GM21515 (cell line): Measurements from ENCODE around the gene ABCB8.

Experiments used
- ATAC-seq: cut with Tn5 transposase; IDR thresholded peaks from one replicate; pipeline ENCODE4 v1.9.1; 2021; ENCODE audit not compliant: unreplicated experiment

The ABCB8 gene

DNA sequence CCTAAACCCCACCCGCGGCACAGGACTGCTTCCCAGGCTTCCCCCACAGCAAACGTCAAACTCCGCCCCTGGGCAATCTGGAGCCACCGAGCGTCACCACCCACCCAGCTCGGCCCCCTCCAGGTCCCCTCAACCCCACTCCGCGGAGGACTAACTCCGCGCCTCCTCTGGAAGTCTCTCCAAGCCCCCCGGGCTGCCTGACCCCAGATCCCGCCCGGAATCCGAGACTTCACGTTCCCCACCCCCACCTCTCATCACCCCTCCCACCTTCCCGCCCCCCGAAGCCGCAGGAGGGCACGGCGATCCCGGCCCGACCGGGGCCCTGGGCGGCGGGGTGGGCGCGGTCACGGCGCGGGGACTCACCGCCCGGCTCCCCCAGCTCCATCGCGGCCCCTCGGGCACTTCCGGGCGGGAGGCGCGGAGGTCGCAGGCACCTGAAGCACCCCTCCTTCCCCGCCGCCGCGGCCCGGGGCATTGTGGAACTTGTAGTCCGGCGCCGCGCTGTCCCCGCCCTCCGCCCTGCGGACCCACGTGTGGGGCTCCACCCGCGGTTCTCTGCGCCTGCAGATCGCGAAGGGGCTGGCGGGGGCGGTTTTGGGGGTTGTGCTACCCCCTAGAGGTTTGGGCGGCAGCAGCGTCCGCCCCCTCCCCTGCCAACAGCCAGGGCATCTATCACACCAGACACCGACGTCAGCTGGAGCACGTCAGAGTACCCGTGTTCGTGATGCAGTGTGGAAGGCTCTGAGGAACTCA, 55.0 kb downstream of the ABCB8 start, which contains the start of gene TMUB1:
Gene TMUB1, minus strand, starts transcription at position 423 of the 753 bp plus-strand sequence. CDS start 930 bp downstream, outside the sequence.
- ATAC-seq, result peak; percentile 56

DNA sequence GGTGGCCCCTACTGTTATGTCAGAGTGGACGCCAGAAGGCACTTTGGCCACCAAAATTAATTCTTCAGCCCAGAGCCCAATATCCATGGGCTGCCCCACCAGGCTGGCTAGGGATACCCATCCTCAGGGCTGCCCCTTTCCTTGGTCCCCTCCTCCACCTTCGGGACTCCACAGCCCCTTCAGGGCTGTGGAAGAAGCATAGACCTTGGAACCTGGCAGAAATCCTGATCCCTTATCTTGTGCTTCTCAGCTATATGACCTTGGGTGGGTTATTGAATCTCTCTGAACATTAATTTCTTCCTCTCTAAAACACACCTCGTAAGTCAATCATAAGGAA, 55.5 kb downstream of the ABCB8 start:
- ATAC-seq, result no peak

DNA sequence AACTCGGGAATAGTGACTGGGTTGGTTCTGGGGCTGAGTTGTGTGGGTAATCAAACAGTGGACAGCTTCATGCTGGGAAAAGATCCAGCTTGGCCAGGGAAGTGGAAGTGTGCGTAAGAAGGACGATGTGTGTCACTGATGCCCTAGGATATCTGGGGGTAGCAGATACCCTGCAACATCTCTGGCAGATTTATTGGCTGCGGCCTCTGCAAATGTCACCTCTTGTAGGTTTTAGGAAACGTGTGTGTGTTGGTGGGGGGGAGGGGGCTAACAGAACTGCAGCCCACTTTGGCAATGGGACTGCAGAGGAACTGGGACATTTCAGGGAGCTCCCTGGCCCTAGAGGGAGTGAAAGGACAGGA, 57.1 kb downstream of the ABCB8 start:
- no peak for ATAC-seq

DNA sequence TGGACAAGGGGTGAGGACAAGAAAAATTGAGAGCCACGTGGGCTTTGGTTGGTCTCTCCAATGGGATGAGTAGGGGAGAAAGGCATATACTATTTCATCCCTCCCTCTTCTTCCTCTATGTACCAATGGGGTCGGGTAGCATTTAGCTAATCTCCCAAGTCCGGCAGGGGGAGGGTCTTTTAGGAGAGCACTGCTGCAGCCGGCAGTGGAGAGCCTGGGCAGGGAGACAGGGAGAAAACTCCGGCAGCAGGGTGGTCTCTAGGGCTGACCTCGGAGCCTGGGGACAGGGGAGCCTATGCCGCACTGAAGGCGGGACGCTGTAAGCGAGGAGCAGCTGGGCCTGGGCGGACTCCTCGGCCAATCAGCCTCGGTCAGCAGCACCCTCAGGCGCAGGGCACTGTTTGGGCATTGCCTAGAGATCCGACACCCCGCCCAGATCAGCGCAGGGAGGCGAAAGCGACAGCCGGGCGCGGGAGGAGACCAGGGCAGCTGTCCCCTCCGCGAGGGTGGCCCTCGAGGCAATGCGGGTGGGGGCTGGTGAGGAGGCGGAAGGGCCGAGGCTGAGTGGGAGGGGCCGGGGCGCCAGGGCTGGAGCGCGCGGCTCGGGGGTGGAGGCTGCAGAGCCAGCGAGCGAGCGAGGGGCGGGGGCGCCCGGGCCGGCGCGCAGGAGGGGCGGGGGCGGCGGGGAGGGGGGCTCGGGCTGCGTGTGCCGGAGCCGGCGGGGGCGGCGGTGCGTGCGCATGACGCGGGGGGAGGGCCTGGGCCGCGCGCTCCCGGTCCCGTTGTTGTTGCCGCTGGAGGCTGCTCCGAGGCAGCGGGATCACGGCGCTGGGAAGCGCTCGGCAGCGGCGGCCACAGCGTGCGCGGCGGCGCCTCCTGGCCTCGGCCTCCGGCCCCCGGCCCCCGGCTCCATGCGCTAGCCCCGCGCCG, 57.7 kb downstream of the ABCB8 start, which contains the start of gene AGAP3:
Gene AGAP3, plus strand, starts transcription at position 785 of the 930 bp plus-strand sequence. CDS start 267 bp downstream, outside the sequence.
- ATAC-seq, result peak; percentile 38

DNA sequence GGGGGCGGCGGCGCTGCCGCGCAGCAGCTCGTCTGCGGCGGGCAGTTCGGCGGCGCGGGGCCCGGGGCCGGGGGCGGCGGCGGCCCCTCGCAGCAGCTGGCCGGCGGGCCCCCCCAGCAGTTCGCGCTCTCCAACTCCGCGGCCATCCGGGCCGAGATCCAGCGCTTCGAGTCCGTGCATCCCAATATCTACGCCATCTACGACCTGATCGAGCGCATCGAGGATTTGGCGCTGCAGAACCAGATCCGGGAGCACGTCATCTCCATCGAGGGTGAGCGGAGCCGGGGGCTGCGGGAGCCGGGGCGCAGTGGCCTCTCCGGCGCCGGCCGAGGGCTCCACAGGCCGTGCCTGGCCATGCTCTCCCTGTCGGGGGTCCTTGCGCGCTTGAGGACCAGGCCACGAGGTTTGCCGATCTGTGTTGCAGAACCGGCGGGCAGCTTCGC, 58.6 kb downstream of the ABCB8 start:
- no peak for ATAC-seq

DNA sequence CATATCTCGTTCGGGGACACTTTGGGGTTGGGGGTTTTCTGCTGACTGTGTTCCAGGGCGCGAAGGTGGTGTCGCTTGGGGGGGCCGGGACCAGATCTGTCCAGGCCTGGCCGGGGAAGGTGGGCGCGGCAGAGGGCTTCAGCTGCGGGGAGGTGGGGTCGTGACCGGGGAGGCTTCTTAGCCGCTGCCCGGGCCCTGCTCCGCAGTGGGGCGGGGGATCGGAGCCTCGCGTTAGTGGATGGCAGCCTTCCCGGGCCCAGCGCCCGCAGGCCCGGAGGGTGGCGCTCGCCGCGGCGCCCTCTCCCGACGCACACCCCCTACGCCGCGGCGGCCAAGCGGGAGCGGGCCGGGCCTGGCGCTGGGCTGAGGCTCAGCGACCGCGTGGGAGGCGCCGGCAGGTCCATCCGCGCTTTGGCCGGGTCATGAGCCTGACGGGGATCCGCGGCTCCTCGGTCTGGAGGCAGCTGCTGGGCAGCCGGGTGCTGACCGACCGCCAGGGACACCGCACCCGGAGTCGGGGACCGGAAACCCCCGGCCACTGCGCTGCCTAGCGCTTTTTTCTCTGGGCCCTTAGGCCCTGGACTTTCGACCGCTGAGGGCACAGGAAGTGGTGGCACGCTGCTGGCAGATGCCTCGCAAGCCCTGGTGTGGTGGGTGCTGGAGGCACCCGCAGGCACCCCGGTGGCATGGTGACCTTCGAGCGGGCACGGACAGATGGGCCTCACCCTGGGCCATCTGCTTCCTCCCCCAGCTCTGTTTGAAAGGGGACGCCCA, 59.2 kb downstream of the ABCB8 start:
- no peak for ATAC-seq

DNA sequence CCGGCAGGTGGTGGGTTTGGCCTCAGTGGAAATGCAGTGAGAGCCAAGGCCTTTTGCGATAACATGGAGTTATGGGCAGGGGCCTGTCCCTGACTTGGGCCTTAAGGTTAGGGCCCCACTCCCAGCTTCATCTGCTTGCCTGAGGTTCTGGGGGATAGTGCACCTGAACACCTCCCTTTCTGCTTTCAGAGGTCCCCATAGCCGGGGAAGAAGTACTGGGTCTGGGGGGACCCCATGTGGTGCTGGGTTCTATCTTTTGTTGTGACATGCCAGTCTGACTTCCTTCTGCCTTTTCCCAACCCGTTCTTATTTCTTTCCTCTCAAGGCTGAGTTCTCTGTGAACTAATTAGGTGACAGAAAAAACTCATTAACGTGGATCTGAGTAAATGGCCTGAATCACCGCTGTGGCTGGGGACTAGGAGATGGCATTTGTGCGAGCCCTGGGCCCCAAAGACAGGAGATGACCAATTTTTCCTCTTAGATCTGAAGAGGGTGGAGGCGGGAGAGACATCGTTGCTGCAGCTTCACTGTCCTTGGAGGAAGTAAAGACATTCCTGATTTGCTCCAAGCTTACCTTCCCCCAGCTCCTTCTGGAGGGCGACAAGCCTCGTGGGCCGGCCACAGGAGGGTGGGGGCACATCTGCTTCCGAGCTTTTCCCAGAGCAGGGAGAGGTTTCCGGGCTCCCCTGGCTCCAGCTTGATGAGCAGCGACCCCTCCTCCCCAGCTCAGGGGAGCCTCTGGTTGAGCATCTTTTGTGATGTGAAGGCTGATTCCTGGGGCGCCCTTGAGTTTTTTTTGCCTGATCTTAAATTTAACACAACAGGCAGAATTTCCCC, 60.0 kb downstream of the ABCB8 start:
- ATAC-seq, result no peak

DNA sequence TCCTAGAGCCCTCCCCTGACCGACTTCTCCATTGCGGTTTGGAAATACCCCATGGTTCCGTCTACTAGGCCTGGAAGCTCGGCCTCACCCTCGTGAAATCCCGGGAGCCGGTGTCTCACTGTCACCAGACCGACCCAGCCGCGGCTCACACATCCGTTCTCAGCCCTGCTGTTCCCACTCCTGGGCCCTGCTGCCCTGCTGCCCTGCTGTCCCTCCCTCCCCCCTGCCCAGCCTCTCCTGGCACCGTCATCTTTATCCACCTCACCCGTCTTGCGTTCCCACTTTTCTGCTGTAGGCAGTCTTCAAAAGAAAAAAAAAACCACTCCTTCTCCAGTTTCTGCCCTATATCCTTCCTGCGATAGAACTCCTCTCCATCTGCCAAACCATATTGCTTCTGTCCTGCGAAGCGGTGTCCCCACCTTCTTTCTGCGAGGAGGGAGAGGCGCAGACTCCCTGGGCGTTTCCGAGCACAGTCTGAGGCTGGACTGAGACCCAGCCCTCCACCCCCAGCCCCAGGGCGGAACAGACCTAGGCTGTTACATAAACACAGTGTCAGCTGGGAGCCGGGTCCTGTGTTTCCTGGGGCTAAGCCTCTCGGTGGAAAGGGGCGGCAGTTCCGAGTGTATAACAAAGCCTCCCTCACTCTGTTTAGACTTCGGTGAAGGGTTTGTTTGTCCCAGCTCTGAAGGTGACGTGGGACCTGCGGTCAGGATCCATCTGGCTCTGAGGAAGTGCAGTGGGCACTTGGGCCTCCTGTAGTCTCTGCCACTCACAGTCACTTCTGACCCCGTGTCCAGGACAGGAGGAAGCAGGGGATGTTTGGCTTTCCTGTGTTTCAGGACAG, 60.8 kb downstream of the ABCB8 start:
- no peak for ATAC-seq

DNA sequence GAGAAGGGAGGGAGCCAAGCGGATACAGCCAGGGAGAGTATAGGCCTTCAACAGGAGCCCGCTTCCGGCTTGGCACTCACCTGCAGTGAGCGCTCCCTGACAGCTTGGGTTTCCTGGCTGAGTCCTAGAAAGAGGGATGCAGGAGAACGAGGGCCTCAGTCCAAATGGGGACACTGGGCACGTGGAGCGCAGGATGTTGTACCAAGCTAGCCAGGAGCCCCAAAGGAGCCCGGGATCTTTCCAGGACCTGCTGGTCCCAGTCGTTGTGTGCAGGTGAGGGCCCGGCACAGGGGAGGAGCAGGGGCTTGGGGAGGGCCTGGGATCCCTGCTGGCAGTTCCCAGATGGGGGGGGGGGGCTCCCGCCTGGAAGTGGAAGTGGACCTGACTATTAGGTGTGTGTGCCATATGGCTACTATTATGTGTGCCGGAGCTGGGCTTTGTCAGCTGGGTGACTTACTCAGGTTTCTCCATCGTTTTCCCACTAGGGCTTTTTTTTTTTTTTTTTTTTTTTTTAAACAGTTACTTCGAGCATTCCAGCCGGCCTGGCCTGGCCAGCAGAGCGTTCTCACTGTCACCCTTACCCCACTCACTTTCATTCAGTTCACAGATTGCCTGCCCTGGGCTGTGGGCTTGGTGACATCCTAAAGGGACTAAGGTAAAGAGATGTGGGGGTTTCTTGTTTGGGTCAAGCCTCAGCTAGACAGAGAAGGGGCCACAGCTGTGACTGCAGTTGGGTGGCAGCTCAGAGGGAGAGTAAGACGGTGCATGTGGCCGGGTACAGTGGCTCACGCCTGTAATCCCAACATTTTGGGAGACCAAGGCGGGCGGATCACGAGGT, 61.9 kb downstream of the ABCB8 start:
- ATAC-seq, result no peak

DNA sequence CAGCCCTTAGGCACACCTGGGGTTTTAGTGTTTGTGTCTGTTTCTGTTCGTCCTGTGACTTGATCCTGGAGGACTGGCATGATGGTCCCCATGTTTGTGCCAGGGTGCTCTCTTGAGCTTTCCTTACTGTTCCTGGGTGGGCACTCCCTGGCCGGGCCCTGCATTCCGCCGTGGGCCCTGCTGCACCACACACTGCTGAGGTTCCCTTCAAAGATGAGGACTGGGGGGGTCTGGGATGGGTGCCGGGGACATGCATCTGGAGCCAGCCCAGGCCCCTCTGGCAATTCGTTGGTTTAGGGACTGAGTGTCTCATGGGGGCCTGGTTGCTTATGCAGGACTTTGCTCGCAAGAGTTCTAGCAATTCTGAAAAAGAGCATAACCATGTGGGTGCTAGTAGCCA, 62.8 kb downstream of the ABCB8 start:
- ATAC-seq, result no peak

DNA sequence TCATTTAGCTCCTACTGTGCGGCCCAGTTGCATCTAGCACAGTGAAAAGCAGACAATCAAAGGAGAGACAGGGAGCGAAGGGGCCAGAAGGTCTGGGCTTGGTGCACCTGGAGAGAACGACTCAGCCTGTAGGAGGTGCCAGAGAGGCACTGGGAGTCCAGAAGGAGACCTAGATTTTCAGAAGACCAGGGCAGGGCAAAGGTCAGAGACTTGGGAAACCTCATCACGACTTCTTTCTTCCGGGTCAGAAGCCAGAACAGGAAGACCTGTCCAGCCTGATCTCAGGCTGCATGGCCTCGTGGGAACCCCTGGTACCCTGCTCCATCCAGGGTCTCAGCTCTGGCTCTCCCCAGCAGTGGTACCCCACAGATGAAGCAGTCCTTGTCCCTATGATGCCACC, 63.2 kb downstream of the ABCB8 start:
- ATAC-seq, result no peak

DNA sequence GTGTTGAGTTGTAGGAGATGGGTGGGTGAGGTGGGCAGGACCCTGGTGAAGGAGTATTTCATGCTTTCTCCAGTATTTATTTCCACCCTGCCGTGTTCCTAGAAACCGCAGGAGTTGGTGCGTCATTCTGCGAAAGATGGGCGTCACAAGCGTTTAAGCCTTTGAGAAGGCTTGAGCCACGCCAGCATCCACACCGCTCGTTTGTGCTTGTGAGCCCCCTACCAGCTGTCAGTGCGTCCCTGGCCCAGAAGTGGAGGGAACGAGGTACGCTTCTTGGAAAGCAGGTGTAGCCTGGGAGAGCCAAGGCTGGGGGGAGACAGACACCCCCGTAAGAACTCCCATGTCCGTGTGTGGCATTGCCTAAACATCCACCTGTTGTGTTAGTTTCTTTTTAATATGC, 63.7 kb downstream of the ABCB8 start:
- ATAC-seq, result no peak

DNA sequence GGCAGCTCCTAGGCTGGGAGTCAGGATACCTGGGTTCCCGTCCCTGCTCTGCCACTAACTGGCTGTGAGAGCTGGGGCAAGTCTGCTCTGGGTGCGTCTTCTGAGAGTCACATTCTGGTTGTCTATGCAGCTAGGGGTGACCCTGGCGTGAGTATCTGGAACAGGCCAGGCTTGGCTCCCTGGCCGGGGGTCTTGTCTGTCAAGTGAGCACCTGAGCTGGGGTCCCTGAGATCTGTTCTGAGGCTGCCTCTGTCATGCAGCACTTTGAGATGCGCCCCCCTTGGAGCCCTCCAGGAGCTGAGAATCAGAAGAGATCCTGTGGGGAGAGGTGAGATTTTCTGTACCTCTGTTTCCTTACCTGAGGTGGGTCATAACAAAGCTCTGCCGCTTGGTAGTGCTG, 65.5 kb downstream of the ABCB8 start:
- ATAC-seq, result no peak

DNA sequence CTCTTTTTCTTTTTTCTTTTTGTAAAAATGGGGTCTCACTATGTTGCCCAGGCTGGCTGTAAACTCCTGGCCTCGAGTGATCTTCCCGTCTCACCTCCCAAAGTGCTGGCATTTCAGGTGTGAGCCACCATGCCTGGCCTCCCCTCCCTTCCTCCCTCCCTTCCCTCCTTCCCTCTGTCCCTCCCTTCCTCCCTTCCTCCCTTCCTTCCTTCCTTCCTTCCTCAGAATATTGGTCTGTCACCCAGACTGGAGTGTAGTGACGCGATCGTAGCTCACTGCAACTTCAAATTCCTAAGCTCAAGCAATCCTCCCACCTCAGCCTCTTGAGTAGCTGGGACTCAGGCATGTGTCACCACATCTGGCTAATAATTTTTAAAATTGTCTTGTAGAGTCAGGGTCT, 66.4 kb downstream of the ABCB8 start:
- no peak for ATAC-seq

DNA sequence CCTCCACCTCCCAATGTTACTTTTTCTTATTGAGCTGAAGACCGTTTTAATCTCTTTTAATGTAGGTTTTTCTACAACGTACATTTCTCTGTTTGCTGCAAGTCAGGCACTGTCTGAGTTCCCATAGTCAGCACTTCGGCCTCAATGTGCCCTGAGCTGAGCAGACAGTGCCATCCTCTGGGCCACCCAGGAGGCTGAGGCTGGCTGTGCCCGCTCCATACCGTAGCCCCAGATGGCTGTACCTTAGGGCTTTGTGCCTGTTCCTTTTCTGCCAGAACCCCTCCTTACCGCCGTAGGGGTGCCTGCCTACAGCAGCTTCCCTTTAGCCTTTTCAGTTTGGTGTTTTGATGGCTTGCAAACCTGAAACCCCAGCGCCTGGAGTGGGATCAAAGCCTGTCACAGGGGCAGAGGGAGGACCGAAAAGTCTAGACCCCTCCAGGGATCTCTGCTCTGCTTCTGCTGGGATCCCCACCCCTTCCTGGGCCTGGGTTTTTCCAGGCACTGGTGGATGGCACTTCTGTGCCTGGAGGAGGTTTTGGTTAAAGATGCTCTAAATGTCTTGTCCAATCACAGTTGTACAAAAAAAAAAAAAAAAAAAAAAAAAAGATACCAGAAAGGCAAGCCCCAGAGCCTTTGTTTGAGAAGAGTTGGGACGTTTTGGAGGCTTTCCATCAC, 67.0 kb downstream of the ABCB8 start:
- ATAC-seq, result no peak

DNA sequence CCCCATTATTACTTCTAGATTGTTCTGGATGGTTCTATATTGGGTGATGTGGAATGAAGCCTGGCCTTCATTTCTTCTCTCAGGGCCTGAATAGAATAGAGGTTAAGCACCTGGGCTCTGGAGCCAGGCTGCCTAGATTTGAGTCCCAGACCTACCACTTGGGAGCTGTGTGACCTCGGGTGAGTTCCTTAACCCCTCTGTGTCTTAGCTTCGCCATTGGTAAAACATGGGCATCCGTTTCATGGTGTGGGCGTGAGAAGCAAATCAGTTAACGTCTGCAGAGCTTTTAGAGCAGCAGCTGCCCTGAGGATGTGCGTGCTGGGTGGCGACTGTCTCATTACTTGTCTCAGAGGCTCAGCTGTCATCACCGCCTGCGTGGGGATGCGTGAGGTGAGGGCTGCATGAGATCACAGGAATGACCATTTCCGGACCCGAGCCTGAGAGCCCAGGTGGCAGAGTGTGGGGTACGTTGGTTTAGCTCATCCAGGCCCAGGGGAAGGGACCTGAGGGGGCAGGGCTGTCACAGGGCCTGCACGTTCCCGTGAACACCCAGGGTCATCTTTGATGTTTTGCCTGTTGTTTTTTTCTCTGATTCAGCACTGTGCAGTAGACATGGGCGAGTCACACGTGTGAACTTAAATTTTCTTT, 67.7 kb downstream of the ABCB8 start:
- ATAC-seq, result no peak
